Measurements from ENCODE around the gene PLCH2.
A peak's percentile ranks its signal among the peaks of the same experiment; 100 is the strongest.
"Not testable (repeated sequence)": the region's sequence is repeated elsewhere in the genome, so short reads cannot be mapped to it uniquely, and the experiment has no call there.

Gene PLCH2

GRCh38 chr1:2447276-2448097, 28.6 kb upstream of the PLCH2 start:
- ATAC-seq, result no peak
- peaks cover 34% of the 10 kb centered on the region for H3K27me3 Mint-ChIP-seq
- no peak for DNase-seq
- peaks cover 9% of the 10 kb centered on the region for H3K4me1 Mint-ChIP-seq
- H3K9me3 Mint-ChIP-seq, result no peaks in the 10 kb centered on the region
- no peak overlapping the region for H3K4me3 Mint-ChIP-seq
- no peak overlapping the region for H3K27ac Mint-ChIP-seq

- Mint-ChIP-seq H3K9me3 (no peaks in the 10 kb centered on the region), H3K4me1 (peaks cover 9% of the 10 kb centered on the region), H3K4me3 (no peak overlapping the region), H3K27me3 (peaks cover 28% of the 10 kb centered on the region), H3K27ac (no peak overlapping the region)
- ATAC-seq (no peak), DNase-seq (no peak)
These were observed 28.0 kb upstream of the PLCH2 start for GRCh38 chr1:2448098-2448445.

GRCh38 chr1:2449636-2450454, 26.2 kb upstream of the PLCH2 start:
- no peaks in the 10 kb centered on the region for H3K9me3 Mint-ChIP-seq
- ATAC-seq (no peak), DNase-seq (no peak)
- H3K4me1 Mint-ChIP-seq, result peaks cover 9% of the 10 kb centered on the region
- no peak overlapping the region for H3K27ac Mint-ChIP-seq
- no peak overlapping the region for H3K4me3 Mint-ChIP-seq
- H3K27me3 Mint-ChIP-seq, result peaks cover 17% of the 10 kb centered on the region

- ATAC-seq (no peak), DNase-seq (no peak)
- H3K27ac Mint-ChIP-seq, result no peak overlapping the region
- peaks cover 7% of the 10 kb centered on the region for H3K4me1 Mint-ChIP-seq
- H3K4me3 Mint-ChIP-seq, result no peak overlapping the region
- H3K9me3 Mint-ChIP-seq, result no peaks in the 10 kb centered on the region
- peaks cover 9% of the 10 kb centered on the region for H3K27me3 Mint-ChIP-seq
These were observed 24.3 kb upstream of the PLCH2 start for GRCh38 chr1:2451741-2452140.

- no peak overlapping the region for H3K4me3 Mint-ChIP-seq
These were observed 23.7 kb upstream of the PLCH2 start for GRCh38 chr1:2452201-2452931.

GRCh38 chr1:2452932-2453315, 23.2 kb upstream of the PLCH2 start:
- DNase-seq (no peak), ATAC-seq (no peak)
- Mint-ChIP-seq H3K4me3 (no peak overlapping the region), H3K27me3 (no peaks in the 10 kb centered on the region), H3K9me3 (no peaks in the 10 kb centered on the region), H3K4me1 (no peaks in the 10 kb centered on the region), H3K27ac (no peak overlapping the region)

More at GRCh38 chr1:2452201-2452931, 23.7 kb upstream of the PLCH2 start:
- H3K27me3 Mint-ChIP-seq, result peaks cover 3% of the 10 kb centered on the region
- H3K9me3 Mint-ChIP-seq, result no peaks in the 10 kb centered on the region
- H3K4me1 Mint-ChIP-seq, result peaks cover 1% of the 10 kb centered on the region
- DNase-seq, result no peak
- ATAC-seq, result no peak
- no peak overlapping the region for H3K27ac Mint-ChIP-seq

GRCh38 chr1:2454227-2454626, 21.9 kb upstream of the PLCH2 start:
- H3K27ac Mint-ChIP-seq, result no peak overlapping the region
- H3K27me3 Mint-ChIP-seq, result no peaks in the 10 kb centered on the region
- H3K4me1 Mint-ChIP-seq, result no peaks in the 10 kb centered on the region
- ATAC-seq (no peak), DNase-seq (no peak)
- no peaks in the 10 kb centered on the region for H3K9me3 Mint-ChIP-seq
- no peak overlapping the region for H3K4me3 Mint-ChIP-seq

- H3K27me3 Mint-ChIP-seq, result no peaks in the 10 kb centered on the region
- ATAC-seq (no peak), DNase-seq (no peak)
- no peak overlapping the region for H3K27ac Mint-ChIP-seq
- no peak overlapping the region for H3K4me3 Mint-ChIP-seq
- no peaks in the 10 kb centered on the region for H3K4me1 Mint-ChIP-seq
- no peaks in the 10 kb centered on the region for H3K9me3 Mint-ChIP-seq
These were observed 20.3 kb upstream of the PLCH2 start for GRCh38 chr1:2455757-2456156.

- H3K27me3 Mint-ChIP-seq, result no peaks in the 10 kb centered on the region
- H3K4me3 Mint-ChIP-seq, result no peak overlapping the region
- no peak for ATAC-seq
- no peak for DNase-seq
- H3K9me3 Mint-ChIP-seq, result no peaks in the 10 kb centered on the region
- H3K4me1 Mint-ChIP-seq, result no peaks in the 10 kb centered on the region
- H3K27ac Mint-ChIP-seq, result no peak overlapping the region
These were observed 18.6 kb upstream of the PLCH2 start for GRCh38 chr1:2457444-2457843.

- DNase-seq (no peak), ATAC-seq (no peak)
- no peak overlapping the region for H3K4me3 Mint-ChIP-seq
- no peaks in the 10 kb centered on the region for H3K4me1 Mint-ChIP-seq
- H3K27ac Mint-ChIP-seq, result no peak overlapping the region
- H3K9me3 Mint-ChIP-seq, result no peaks in the 10 kb centered on the region
- H3K27me3 Mint-ChIP-seq, result peaks cover 8% of the 10 kb centered on the region
These were observed 17.4 kb upstream of the PLCH2 start for GRCh38 chr1:2458687-2459086.

GRCh38 chr1:2459102-2459753, 16.9 kb upstream of the PLCH2 start:
- H3K4me1 Mint-ChIP-seq, ATAC-seq, DNase-seq, H3K4me3 Mint-ChIP-seq, H3K9me3 Mint-ChIP-seq: not testable (repeated sequence)
- peaks cover 11% of the 10 kb centered on the region for H3K27me3 Mint-ChIP-seq
- peak overlapping the region in 1 of 2 donors; percentile 43 for H3K27ac Mint-ChIP-seq

GRCh38 chr1:2459757-2460156, 16.3 kb upstream of the PLCH2 start:
- no peak for DNase-seq
- Mint-ChIP-seq H3K27me3 (peaks cover 17% of the 10 kb centered on the region), H3K9me3 (no peaks in the 10 kb centered on the region)

GRCh38 chr1:2460203-2460602, 15.9 kb upstream of the PLCH2 start:
- ATAC-seq (no peak), DNase-seq (no peak)
- Mint-ChIP-seq H3K27me3 (peaks cover 18% of the 10 kb centered on the region), H3K4me3 (no peak overlapping the region), H3K9me3 (no peaks in the 10 kb centered on the region), H3K4me1 (no peaks in the 10 kb centered on the region), H3K27ac (no peak overlapping the region)

More at GRCh38 chr1:2459757-2460156, 16.3 kb upstream of the PLCH2 start:
- peak overlapping the region in 1 of 2 donors; percentile 43 for H3K27ac Mint-ChIP-seq
- no peaks in the 10 kb centered on the region for H3K4me1 Mint-ChIP-seq
- H3K4me3 Mint-ChIP-seq, result no peak overlapping the region
- no peak for ATAC-seq

GRCh38 chr1:2460996-2461751, 14.9 kb upstream of the PLCH2 start:
- peak overlapping the region in 1 of 2 donors; percentile 74 for H3K27ac Mint-ChIP-seq
- no peaks in the 10 kb centered on the region for H3K9me3 Mint-ChIP-seq
- DNase-seq (no peak), ATAC-seq (no peak)
- H3K4me1 Mint-ChIP-seq, result no peaks in the 10 kb centered on the region
- no peak overlapping the region for H3K4me3 Mint-ChIP-seq
- H3K27me3 Mint-ChIP-seq, result peaks cover 18% of the 10 kb centered on the region

GRCh38 chr1:2462819-2463218, 13.3 kb upstream of the PLCH2 start:
- no peak overlapping the region for H3K27ac Mint-ChIP-seq
- H3K9me3 Mint-ChIP-seq, result no peaks in the 10 kb centered on the region
- DNase-seq (no peak), ATAC-seq (no peak)
- peaks cover 26% of the 10 kb centered on the region for H3K27me3 Mint-ChIP-seq
- H3K4me1 Mint-ChIP-seq, result peaks cover 5% of the 10 kb centered on the region
- no peak overlapping the region for H3K4me3 Mint-ChIP-seq
